GM19455 (cell line): Measurements from ENCODE around the gene MMD.

Experiments
- ATAC-seq: cut with Tn5 transposase; IDR thresholded peaks from one replicate; pipeline ENCODE4 v1.9.1; 2021; ENCODE audit not compliant: unreplicated experiment

Gene MMD

DNA sequence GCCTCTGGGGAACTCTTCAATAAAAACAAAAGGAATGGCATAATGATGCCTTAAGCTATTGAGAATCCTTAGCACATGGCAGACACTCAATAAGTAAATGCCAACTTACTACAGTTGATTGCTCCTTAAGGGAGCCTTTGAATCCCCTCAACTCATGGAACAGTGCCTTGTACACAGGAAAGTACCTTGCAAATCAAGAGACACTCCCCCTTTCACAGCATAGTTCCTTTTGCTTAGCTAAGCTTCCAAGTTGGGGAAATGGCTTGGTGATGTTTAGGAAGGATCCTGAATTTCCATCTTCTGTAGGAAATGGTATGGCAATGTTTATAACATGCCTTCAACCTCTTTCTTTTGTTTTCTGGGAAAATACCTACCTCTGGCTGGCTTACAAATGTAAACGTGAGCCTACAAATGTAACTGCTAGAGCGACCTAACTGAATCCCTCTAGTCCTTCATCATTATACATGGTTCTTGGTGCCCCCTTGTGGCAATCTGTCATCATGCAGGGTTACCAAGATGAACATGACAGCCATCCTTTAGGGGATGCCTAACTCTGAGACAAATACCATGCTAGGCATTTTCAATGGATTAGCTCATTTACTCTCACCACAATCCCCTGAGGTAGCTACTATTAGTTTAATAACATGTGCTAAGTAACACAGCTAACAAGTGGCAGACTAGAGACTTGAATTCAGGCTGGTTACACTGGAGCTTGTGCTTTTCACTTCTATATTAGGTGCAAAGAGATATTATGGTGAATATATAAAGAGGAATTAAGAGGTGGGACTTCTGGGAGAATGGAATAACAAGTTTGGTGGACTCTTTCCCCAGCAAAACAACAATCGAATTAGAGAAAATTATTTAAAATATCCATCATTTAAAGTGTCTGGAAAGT lies 65.0 kb downstream of the MMD start:
- ATAC-seq: peak; percentile 93

GRCh38 chr17:55354941-55355340 lies 66.7 kb downstream of the MMD start:
- ATAC-seq: no peak

GRCh38 chr17:55354010-55354409 lies 67.6 kb downstream of the MMD start:
- no peak for ATAC-seq

GRCh38 chr17:55351226-55351625 lies 70.4 kb downstream of the MMD start:
- ATAC-seq: no peak

GRCh38 chr17:55350825-55351205 lies 70.8 kb downstream of the MMD start:
- ATAC-seq: no peak

- ATAC-seq: no peak
Observed at GRCh38 chr17:55348749-55349354, 72.8 kb downstream of the MMD start.

GRCh38 chr17:55347341-55347740 lies 74.3 kb downstream of the MMD start:
- no peak for ATAC-seq

DNA sequence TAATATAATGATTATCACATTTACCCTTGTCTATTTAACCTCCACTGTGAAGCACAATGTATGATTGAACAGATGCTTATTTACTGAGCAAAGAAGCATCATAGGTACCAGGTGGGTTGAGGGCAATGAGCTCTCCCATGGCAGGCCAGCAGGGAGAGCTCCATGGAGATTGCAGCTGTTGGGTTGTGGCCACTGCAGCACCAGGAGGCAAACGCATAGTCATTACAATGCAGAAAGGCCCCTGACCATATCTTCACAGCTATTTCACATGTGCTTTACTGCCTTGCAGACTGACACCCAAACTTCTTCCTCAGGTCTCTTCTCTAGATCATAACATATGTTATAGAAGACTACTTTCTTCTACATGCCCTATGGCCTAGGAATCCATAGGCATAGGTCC lies 75.0 kb downstream of the MMD start:
- ATAC-seq: no peak

- no peak for ATAC-seq
Observed at GRCh38 chr17:55345132-55345531, 76.5 kb downstream of the MMD start.

DNA sequence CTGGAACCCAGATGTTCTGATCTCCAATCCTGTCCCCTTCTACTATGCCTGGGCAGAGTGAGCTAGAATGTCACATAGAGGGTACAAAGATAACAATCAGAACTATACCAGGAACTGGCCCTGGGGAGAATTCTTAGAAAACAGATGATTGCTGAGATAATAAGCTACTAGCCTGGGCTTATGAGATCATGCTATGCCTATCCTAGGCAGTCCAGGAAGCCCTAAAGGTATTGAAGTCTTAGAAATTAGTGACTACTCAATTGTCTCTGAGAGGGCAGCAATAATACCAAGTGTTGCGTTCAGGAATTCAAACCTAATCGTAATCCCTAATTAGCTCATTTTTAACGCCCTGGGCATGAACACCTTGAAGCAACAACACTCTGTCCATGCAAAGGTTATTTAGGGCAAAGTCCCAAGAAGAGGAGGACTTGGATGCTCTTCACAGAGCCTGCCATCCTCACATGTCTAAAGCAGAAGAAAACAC lies 77.1 kb downstream of the MMD start:
- ATAC-seq: no peak

DNA sequence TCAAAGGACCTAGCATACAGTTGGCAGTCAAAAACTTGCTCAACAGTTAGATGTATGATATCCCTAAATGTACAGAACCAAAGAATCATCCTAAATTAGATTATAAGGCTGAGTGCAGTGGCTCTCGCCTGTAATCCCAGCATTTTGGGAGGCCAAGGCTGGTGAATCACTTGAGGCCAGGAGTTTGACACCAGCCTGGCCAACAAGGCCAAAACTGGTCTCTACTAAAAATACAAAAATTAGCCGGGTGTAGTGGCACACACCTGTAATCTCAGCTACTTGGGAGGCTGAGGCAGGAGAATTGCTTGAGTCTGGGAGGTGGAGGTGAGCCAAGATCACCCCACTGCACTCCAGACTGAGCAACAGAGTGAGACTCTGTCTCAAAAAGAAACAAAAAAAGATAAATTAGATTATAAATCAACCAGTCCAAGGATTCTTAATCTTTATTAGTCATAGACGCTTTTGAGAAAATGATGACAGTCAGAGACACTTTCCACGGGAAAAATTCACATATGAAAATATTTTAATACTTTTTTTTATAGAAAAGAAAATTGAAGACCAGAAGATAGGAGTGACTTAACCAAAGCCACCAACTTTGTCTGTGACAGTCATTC lies 77.6 kb downstream of the MMD start:
- ATAC-seq: no peak

- ATAC-seq: no peak
Observed at GRCh38 chr17:55342800-55343585, 78.6 kb downstream of the MMD start.
